HFFc6 (cell line): ENCODE measurements around the gene GNL2. TPM values are rescaled to one million over a fixed set of nuclear protein-coding genes. Genes with fewer than 3 reads are reported as not detected.
A peak's percentile ranks its signal among the peaks of the same experiment; 100 is the strongest.

Experiments used
- DNase-seq: peaks from one replicate; pipeline ENCODE4 v3.0.0-alpha.2; 2018
- H3K27ac Mint-ChIP-seq: 2 replicates; pipeline ENCODE4 v1.8.0; 2020; ENCODE audit warnings: mild to moderate bottlenecking, mixed read lengths
- H3K27me3 Mint-ChIP-seq: 2 replicates; pipeline ENCODE4 v1.8.0; 2021; ENCODE audit warnings: mild to moderate bottlenecking, moderate library complexity, mixed read lengths; ENCODE audit not compliant: insufficient read depth
- H3K36me3 Mint-ChIP-seq: 2 replicates; pipeline ENCODE4 v1.8.0; 2021; ENCODE audit warnings: low read depth, mixed read lengths
- H3K4me1 Mint-ChIP-seq: 2 replicates; pipeline ENCODE4 v1.8.0; 2020; ENCODE audit warnings: low read depth, mixed read lengths
- H3K4me3 Mint-ChIP-seq: 2 replicates; pipeline ENCODE4 v1.8.0; 2020; ENCODE audit warnings: mild to moderate bottlenecking, moderate library complexity, mixed read lengths
- H3K9me3 Mint-ChIP-seq: 2 replicates; pipeline ENCODE4 v1.8.0; 2020; ENCODE audit warnings: mild to moderate bottlenecking, mixed read lengths
- CTCF ChIP-seq: fragments of 200-600 bp; sonication (generic); IDR thresholded peaks from 2 replicates; pipeline ENCODE4 v1.5.0; 2021; ENCODE audit warnings: antibody characterized with exemption, mild to moderate bottlenecking
- total RNA-seq, 6 experiments: library from RNA; stranded (reverse); fragmentation: NEBNext Ultra II Directional; extraction: Animal tissue kit (Norgen Biotek cat#: 25700); gene quantifications; 2 replicates in 1 of 6; 3 replicates in 5 of 6; pipeline ENCODE4 v1.2.3, GENCODE V29; 2021

Gene GNL2
- total RNA-seq, 6 experiments from 2014 or later, result 48.3 to 61.7 (median 57.0) TPM

- H3K36me3 Mint-ChIP-seq, result peaks cover 68% of the 10 kb centered on the region
- H3K4me1 Mint-ChIP-seq, result peaks cover 39% of the 10 kb centered on the region
- no peaks in the 10 kb centered on the region for H3K9me3 Mint-ChIP-seq
- H3K4me3 Mint-ChIP-seq, result peak overlapping the region; percentile 63
- DNase-seq, result peak; percentile 90
- no peak for TF ChIP-seq CTCF
- peak overlapping the region; percentile 92 for H3K27ac Mint-ChIP-seq
- H3K27me3 Mint-ChIP-seq, result no peaks in the 10 kb centered on the region
These were observed 20.8 kb downstream of the GNL2 start for GRCh38 chr1:37574834-37575480.

- TF ChIP-seq CTCF, result no peak
- H3K4me3 Mint-ChIP-seq, result no peak overlapping the region
- no peak for DNase-seq
- no peaks in the 10 kb centered on the region for H3K27me3 Mint-ChIP-seq
- H3K4me1 Mint-ChIP-seq, result peaks cover 17% of the 10 kb centered on the region
- no peaks in the 10 kb centered on the region for H3K9me3 Mint-ChIP-seq
- H3K27ac Mint-ChIP-seq, result no peak overlapping the region
- peaks cover 71% of the 10 kb centered on the region for H3K36me3 Mint-ChIP-seq
These were observed 25.0 kb downstream of the GNL2 start for GRCh38 chr1:37570528-37571334.

- Mint-ChIP-seq H3K27me3 (no peaks in the 10 kb centered on the region), H3K4me3 (no peak overlapping the region), H3K27ac (no peak overlapping the region), H3K36me3 (peaks cover 59% of the 10 kb centered on the region), H3K9me3 (no peaks in the 10 kb centered on the region), H3K4me1 (peaks cover 1% of the 10 kb centered on the region)
- no peak for TF ChIP-seq CTCF
- DNase-seq, result no peak
These were observed 28.7 kb downstream of the GNL2 start for GRCh38 chr1:37567023-37567422.

- no peaks in the 10 kb centered on the region for H3K9me3 Mint-ChIP-seq
- peaks cover 5% of the 10 kb centered on the region for H3K4me1 Mint-ChIP-seq
- H3K4me3 Mint-ChIP-seq, result no peak overlapping the region
- DNase-seq, result no peak
- no peaks in the 10 kb centered on the region for H3K27me3 Mint-ChIP-seq
- peaks cover 44% of the 10 kb centered on the region for H3K36me3 Mint-ChIP-seq
- H3K27ac Mint-ChIP-seq, result no peak overlapping the region
- no peak for TF ChIP-seq CTCF
These were observed 30.8 kb downstream of the GNL2 start for GRCh38 chr1:37564892-37565291.

GRCh38 chr1:37562984-37563383 is 32.8 kb downstream of the GNL2 start:
- no peaks in the 10 kb centered on the region for H3K27me3 Mint-ChIP-seq
- H3K36me3 Mint-ChIP-seq, result peaks cover 25% of the 10 kb centered on the region
- no peak for TF ChIP-seq CTCF
- H3K9me3 Mint-ChIP-seq, result no peaks in the 10 kb centered on the region
- no peak for DNase-seq
- H3K27ac Mint-ChIP-seq, result no peak overlapping the region; the same call in 1 of the 2 replicates
- H3K4me3 Mint-ChIP-seq, result no peak overlapping the region
- H3K4me1 Mint-ChIP-seq, result peaks cover 5% of the 10 kb centered on the region
